SK-N-SH (cell line): Measurements from ENCODE around the gene DENND2D. TPM values are rescaled to one million over a fixed set of nuclear protein-coding genes. Genes with fewer than 3 reads are reported as not detected.

ENCODE experiments used
- CTCF ChIA-PET: fragments of 300-600, 350-600 bp; formaldehyde crosslinking; extraction: SDS; loops from one replicate; lab custom pipeline; 2021; lab: Yijun Ruan, JAX
- POLR2A ChIA-PET: fragments of 350-600 bp; sonication (Branson Sonifier 250); formaldehyde crosslinking; extraction: SDS; loops from one replicate; lab custom pipeline; 2020; ENCODE audit warnings: antibody characterized with exemption, inconsistent platforms; lab: Yijun Ruan, JAX
- DNase-seq: peaks from one replicate; pipeline ENCODE4 v3.0.0; 2012
- H2AFZ ChIP-seq: fragments of 200-600 bp; sonication (generic); 2 replicates; pipeline ENCODE4 v1.8.1; 2016; ENCODE audit warnings: antibody characterized with exemption, mild to moderate bottlenecking, low read depth
- H3F3A ChIP-seq: fragments of 200-600 bp; sonication (generic); replicated peaks from 2 replicates; pipeline ENCODE3; 2016; ENCODE audit warnings: antibody characterized with exemption, mild to moderate bottlenecking; ENCODE audit not compliant: insufficient read depth
- H3K27ac ChIP-seq, 2 experiments: fragments of 200-500 bp in 1 of 2; fragments of 200-600 bp in 1 of 2; sonication (Bioruptor generic) in 1 of 2; sonication (generic), shearing (Covaris generic) in 1 of 2; 2 replicates each; pipeline versions ENCODE4 v1.5.1 to v1.6.1; 2014 to 2016; ENCODE audit warnings: low read depth in 2 of 2, inconsistent platforms in 1 of 2, low read length in 1 of 2, mild to moderate bottlenecking in 1 of 2, mixed read lengths in 1 of 2
- H3K27me3 ChIP-seq: fragments of 200-600 bp; sonication (generic), shearing (Covaris generic); 2 replicates; pipeline ENCODE4 v1.6.1; 2016; ENCODE audit warnings: mixed run types; ENCODE audit not compliant: insufficient read depth
- H3K36me3 ChIP-seq, 2 experiments: fragments of 200-500 bp in 1 of 2; fragments of 200-600 bp in 1 of 2; sonication (Bioruptor generic) in 1 of 2; sonication (generic) in 1 of 2; replicated peaks in 1 of 2; 2 replicates each; pipeline versions ENCODE3 to v1.5.1; 2014 to 2016; ENCODE audit warnings: low read length in 1 of 2, mild to moderate bottlenecking in 1 of 2; ENCODE audit not compliant: insufficient read depth in 2 of 2, control insufficient read depth in 1 of 2
- H3K4me1 ChIP-seq, 2 experiments: fragments of 200-500 bp in 1 of 2; fragments of 200-600 bp in 1 of 2; sonication (Bioruptor generic) in 1 of 2; sonication (generic), shearing (Covaris generic) in 1 of 2; 2 replicates each; pipeline versions ENCODE4 v1.5.1 to v1.6.1; 2014 to 2016; ENCODE audit warnings: low read depth in 1 of 2, low read length in 1 of 2, mixed run types in 1 of 2; ENCODE audit not compliant: insufficient read depth in 2 of 2, control insufficient read depth in 1 of 2
- H3K4me2 ChIP-seq: fragments of 200-600 bp; sonication (generic), shearing (Covaris generic); 2 replicates; pipeline ENCODE4 v1.6.1; 2017; ENCODE audit warnings: mixed run types
- H3K4me3 ChIP-seq, 2 experiments: fragments of 200-500 bp in 1 of 2; fragments of 200-600 bp in 1 of 2; sonication (Bioruptor generic) in 1 of 2; sonication (generic), shearing (Covaris generic) in 1 of 2; 2 replicates each; pipeline versions ENCODE4 v1.5.1 to v1.8.1; 2014 to 2016; ENCODE audit warnings: low read depth in 2 of 2, inconsistent platforms in 1 of 2, low read length in 1 of 2, mild to moderate bottlenecking in 1 of 2, mixed read lengths in 1 of 2, moderate library complexity in 1 of 2
- H3K79me2 ChIP-seq: fragments of 200-600 bp; sonication (generic); 2 replicates; pipeline ENCODE4 v1.8.1; 2017; ENCODE audit warnings: mild to moderate bottlenecking; ENCODE audit not compliant: insufficient read depth
- H3K9ac ChIP-seq: fragments of 200-600 bp; sonication (generic); 2 replicates; pipeline ENCODE4 v1.6.1; 2017; ENCODE audit warnings: mixed run types
- H3K9me2 ChIP-seq: fragments of 200-600 bp; sonication (generic); 2 replicates; pipeline ENCODE4 v1.6.1; 2017; ENCODE audit warnings: mixed run types
- H3K9me3 ChIP-seq: fragments of 200-600 bp; sonication (generic); 2 replicates; pipeline ENCODE4 v1.6.1; 2017; ENCODE audit warnings: mixed run types, mild to moderate bottlenecking, moderate library complexity
- H4K20me1 ChIP-seq: fragments of 200-600 bp; sonication (generic); 2 replicates; pipeline ENCODE4 v1.6.1; 2017; ENCODE audit warnings: mild to moderate bottlenecking, mixed run types; ENCODE audit not compliant: insufficient read depth
- CHD2 ChIP-seq: fragments of 150-350 bp; IDR thresholded peaks from 2 replicates; pipeline ENCODE4 v1.6.1; 2018; ENCODE audit warnings: low read length; ENCODE audit not compliant: partially characterized antibody
- CTCF ChIP-seq: fragments of 200-600 bp; sonication (generic); IDR thresholded peaks from 2 replicates; pipeline ENCODE4 v1.6.1; 2017; ENCODE audit warnings: antibody characterized with exemption, mild to moderate bottlenecking, moderate library complexity
- ELF1 ChIP-seq: IDR thresholded peaks from 2 replicates; pipeline ENCODE4 v1.4.0; 2012
- FOXM1 ChIP-seq: IDR thresholded peaks from 2 replicates; pipeline ENCODE4 v1.4.0; 2012; ENCODE audit warnings: low read depth, mild to moderate bottlenecking
- GABPA ChIP-seq: IDR thresholded peaks from 2 replicates; pipeline ENCODE4 v1.4.0; 2012; ENCODE audit warnings: low read depth, mild to moderate bottlenecking
- GATA2 ChIP-seq: sonication (generic); formaldehyde crosslinking; IDR thresholded peaks from 2 replicates; pipeline ENCODE4 v1.5.0; 2020; ENCODE audit warnings: mild to moderate bottlenecking, missing genetic modification reagents
- IRF3 ChIP-seq: fragments of 150-350 bp; IDR thresholded peaks from 2 replicates; pipeline ENCODE4 v1.6.1; 2016; ENCODE audit warnings: mild to moderate bottlenecking, low read depth, low read length
- JUND ChIP-seq: IDR thresholded peaks from 2 replicates; pipeline ENCODE4 v1.4.0; 2012
- NFIC ChIP-seq: IDR thresholded peaks from 2 replicates; pipeline ENCODE4 v1.4.0; 2012; ENCODE audit warnings: borderline replicate concordance
- NRF1 ChIP-seq: IDR thresholded peaks from 2 replicates; pipeline ENCODE4 v1.6.1; 2012; ENCODE audit warnings: low read depth, mild to moderate bottlenecking, low read length
- POLR2AphosphoS5 ChIP-seq: IDR thresholded peaks from 2 replicates; pipeline ENCODE4 v1.6.1; 2012; ENCODE audit warnings: low read depth, low read length
- RAD21 ChIP-seq: IDR thresholded peaks from 2 replicates; pipeline ENCODE4 v1.6.1; 2012; ENCODE audit warnings: mild to moderate bottlenecking, low read length
- RXRA ChIP-seq: IDR thresholded peaks from 2 replicates; pipeline ENCODE4 v1.4.0; 2012; ENCODE audit warnings: low read depth, mild to moderate bottlenecking, borderline replicate concordance
- SIN3A ChIP-seq: IDR thresholded peaks from 2 replicates; pipeline ENCODE4 v1.6.1; 2012; ENCODE audit warnings: low read depth, mild to moderate bottlenecking, low read length, moderate library complexity, borderline replicate concordance
- TAF1 ChIP-seq: IDR thresholded peaks from 2 replicates; pipeline ENCODE4 v1.6.1; 2012; ENCODE audit warnings: low read depth, mild to moderate bottlenecking, low read length, moderate library complexity, borderline replicate concordance
- TCF12 ChIP-seq: IDR thresholded peaks from 2 replicates; pipeline ENCODE4 v1.4.0; 2012
- USF2 ChIP-seq: fragments of 150-350 bp; IDR thresholded peaks from 2 replicates; pipeline ENCODE4 v1.6.1; 2017; ENCODE audit warnings: antibody characterized with exemption, low read length, low read depth, borderline replicate concordance
- YY1 ChIP-seq: IDR thresholded peaks from 2 replicates; pipeline ENCODE4 v1.4.0; 2012; ENCODE audit warnings: low read depth, mild to moderate bottlenecking
- WGBS: methylation state at CpG from one replicate; pipeline ENCODE4 v1.1.6; 2017; ENCODE audit warnings: low lambda C conversion rate; 5-methylcytosine and 5-hydroxymethylcytosine counted together
- polyA plus RNA-seq, 3 experiments: library from polyadenylated mRNA; depleted of rRNA; stranded (reverse); fragments of >200 nt; gene quantifications; 2 replicates each; pipeline ENCODE4 v1.2.3, GENCODE V29; 2012

Gene DENND2D
- polyA plus RNA-seq, 1 of the 3 experiments (the other 2 are of a cell fraction): 1.3 TPM

GRCh38 chr1:111221276-111221632 lies 20.8 kb upstream of the DENND2D start:
- Histone ChIP-seq H3K9ac (no peak overlapping the region), H4K20me1 (no peaks in the 10 kb centered on the region), H2AFZ (no peak overlapping the region), H3K9me2 (no peaks in the 10 kb centered on the region), H3F3A (no peaks in the 10 kb centered on the region), H3K4me1 (peaks cover 0 to 12% of the 10 kb centered on the region in 2 experiments; a peak in 2 of 4 replicates), H3K79me2 (no peaks in the 10 kb centered on the region), H3K4me3 (no peak overlapping the region), H3K27me3 (no peaks in the 10 kb centered on the region), H3K9me3 (no peaks in the 10 kb centered on the region), H3K4me2 (no peak overlapping the region), H3K36me3 (no peaks in the 10 kb centered on the region), H3K27ac (no peak overlapping the region)
- ChIA-PET CTCF (interaction anchor here (0.8 to 10.2 kb wide), 4 partner anchors 11 to 182 kb away, joined by 3 to 161 read pairs (median 3); no protein-coding TSS in a partner anchor), POLR2A (no interaction called here)
- 0% methylated on average over 2 of the region's 2 CpGs for WGBS
- TF ChIP-seq NFIC: no peak
- no peak for TF ChIP-seq GATA2
- TF ChIP-seq POLR2AphosphoS5: no peak
- TF ChIP-seq JUND: no peak
- TF ChIP-seq SIN3A: no peak
- TF ChIP-seq, all 33 proteins: peak for 0
- no peak for DNase-seq

GRCh38 chr1:111220302-111220890 lies 19.9 kb upstream of the DENND2D start:
- Histone ChIP-seq H2AFZ (no peak overlapping the region), H3F3A (no peaks in the 10 kb centered on the region), H3K9me3 (no peaks in the 10 kb centered on the region), H3K4me2 (no peak overlapping the region), H4K20me1 (no peaks in the 10 kb centered on the region), H3K9ac (no peak overlapping the region), H3K79me2 (no peaks in the 10 kb centered on the region), H3K9me2 (no peaks in the 10 kb centered on the region), H3K27me3 (no peaks in the 10 kb centered on the region), H3K36me3 (no peaks in the 10 kb centered on the region), H3K27ac (no peak overlapping the region), H3K4me1 (peaks cover 0 to 5% of the 10 kb centered on the region in 2 experiments; a peak in 2 of 4 replicates), H3K4me3 (no peak overlapping the region)
- ChIA-PET POLR2A (no interaction called here), CTCF (interaction anchor here (1.1 to 10.2 kb wide), 3 partner anchors 29 to 182 kb away, joined by 3 to 161 read pairs (median 4); no protein-coding TSS in a partner anchor)
- DNase-seq: no peak
- TF ChIP-seq POLR2AphosphoS5 (no peak), FOXM1 (no peak)
- WGBS: 42% methylated on average over 6 of the region's 6 CpGs

- no peaks in the 10 kb centered on the region for H3F3A ChIP-seq
- ChIA-PET CTCF (interaction anchor here (1.0 to 10.2 kb wide), 4 partner anchors 13 to 183 kb away, joined by 3 to 161 read pairs (median 4); no protein-coding TSS in a partner anchor), POLR2A (no interaction called here)
- H3K27ac ChIP-seq: no peak overlapping the region
- H3K9ac ChIP-seq: no peak overlapping the region
- H4K20me1 ChIP-seq: no peaks in the 10 kb centered on the region
- no peaks in the 10 kb centered on the region for H3K9me3 ChIP-seq
- no peaks in the 10 kb centered on the region for H3K79me2 ChIP-seq
- no peak overlapping the region for H3K4me2 ChIP-seq
- TF ChIP-seq RXRA: no peak
- no peak for TF ChIP-seq RAD21
- TF ChIP-seq GABPA: no peak
- no peak for TF ChIP-seq YY1
- no peak for TF ChIP-seq TCF12
- TF ChIP-seq USF2: no peak
- no peak for TF ChIP-seq IRF3
- TF ChIP-seq POLR2AphosphoS5: no peak
- no peak for TF ChIP-seq ELF1
- TF ChIP-seq CHD2: no peak
- TF ChIP-seq NRF1: no peak
- no peak for TF ChIP-seq GATA2
- no peak for TF ChIP-seq TAF1
- no peak for TF ChIP-seq SIN3A
- TF ChIP-seq CTCF: no peak
- TF ChIP-seq, all 33 proteins: peak for 0
- DNase-seq: no peak
- H3K27me3 ChIP-seq: no peaks in the 10 kb centered on the region
- peaks cover 0 to 5% of the 10 kb centered on the region in 2 experiments; a peak in 2 of 4 replicates for H3K4me1 ChIP-seq
- no peaks in the 10 kb centered on the region for H3K36me3 ChIP-seq
- no peak overlapping the region for H2AFZ ChIP-seq
- H3K4me3 ChIP-seq: no peak overlapping the region
- WGBS: 70% methylated on average over 5 of the region's 5 CpGs
- no peaks in the 10 kb centered on the region for H3K9me2 ChIP-seq
Measured at GRCh38 chr1:111219557-111220286, 19.3 kb upstream of the DENND2D start.
